Small intestine (tissue), 16 donors: ENCODE results near the gene CD300A. TPM values are rescaled to one million over a fixed set of nuclear protein-coding genes. Genes with fewer than 3 reads are reported as not detected.
A peak's percentile ranks its signal among the peaks of the same experiment; 100 is the strongest.

Experiments used
- DNase-seq, 2 donors: peaks; one replicate each; pipeline versions ENCODE4 v3.0.0 to v3.0.0-alpha.2; 2013
- FAIRE-seq: peaks from 2 replicates; lab custom pipeline; 2012; peaks lifted over from hg19 to GRCh38; lab: Jason Lieb, UNC
- H3K27ac ChIP-seq, 3 donors: one replicate each; pipeline ENCODE4 v1.5.1; 2013; ENCODE audit warnings: low read length in 2 of 3, mild to moderate bottlenecking in 2 of 3, control low read depth in 1 of 3, inconsistent platforms in 1 of 3, low read depth in 1 of 3, moderate library complexity in 1 of 3
- H3K27me3 ChIP-seq, 3 donors: one replicate each; pipeline ENCODE4 v1.6.1; 2013; ENCODE audit warnings: low read length in 3 of 3, inconsistent platforms in 1 of 3; ENCODE audit not compliant: control insufficient read depth in 3 of 3, insufficient read depth in 3 of 3
- H3K36me3 ChIP-seq, 3 donors: one replicate each; pipeline ENCODE4 v1.6.1; 2013; ENCODE audit warnings: low read length in 3 of 3, inconsistent platforms in 1 of 3, low read depth in 1 of 3, mild to moderate bottlenecking in 1 of 3, moderate library complexity in 1 of 3; ENCODE audit not compliant: control insufficient read depth in 3 of 3, insufficient read depth in 2 of 3
- H3K4me1 ChIP-seq, 3 donors: one replicate each; pipeline ENCODE4 v1.6.1; 2013; ENCODE audit warnings: low read length in 2 of 3, inconsistent platforms in 1 of 3, low read depth in 1 of 3, mild to moderate bottlenecking in 1 of 3, moderate library complexity in 1 of 3; ENCODE audit not compliant: control insufficient read depth in 3 of 3, insufficient read depth in 2 of 3
- H3K4me3 ChIP-seq, 3 donors: one replicate each; pipeline ENCODE4 v1.5.1; 2013; ENCODE audit warnings: low read length in 3 of 3, control low read depth in 1 of 3, inconsistent platforms in 1 of 3, low read depth in 1 of 3, mild to moderate bottlenecking in 1 of 3, moderate library complexity in 1 of 3
- H3K9me3 ChIP-seq, 2 donors: one replicate each; pipeline ENCODE4 v1.6.1; 2013; ENCODE audit warnings: low read depth in 1 of 2, low read length in 1 of 2; ENCODE audit not compliant: control insufficient read depth in 2 of 2, insufficient read depth in 1 of 2
- WGBS, 3 donors: extraction: QIAGEN DNeasy Blood & Tissue Kit; methylation state at CpG; one replicate each; pipeline ENCODE4 v1.1.7; 2013; 5-methylcytosine and 5-hydroxymethylcytosine counted together
- long read RNA-seq, 10 donors: transcript quantifications; one replicate each; lab custom pipeline, GENCODE V29; 2026
- polyA plus RNA-seq, 4 donors: library from polyadenylated mRNA; stranded (reverse) in 3 of 4; unstranded in 1 of 4; fragments of 200-250 nt in 3 of 4; fragments of 120-200 nt in 1 of 4; gene quantifications; one replicate each; pipeline versions ENCODE4 v1.2.1 to v1.2.3, GENCODE V29; 2013
- donor health status: healthy with polysubstance abuse.
- donor health status: control.
- donor health status: control.
- donor health status: Bipolar disorder and iron deficiency.
- donor health status: healthy.

CD300A gene
- polyA plus RNA-seq = 1 to 10 TPM; 1.1 to 5.9 (median 5.4) TPM
- long read RNA-seq, donor 1 = 0 reads
- long read RNA-seq, donor 2, partial matches to known transcripts = 0 of 3 reads
- long read RNA-seq, donor 2, other reads (novel, unspliced or antisense) = 0 of 3 reads
- long read RNA-seq, donor 3 = 0 reads
- long read RNA-seq, donor 4 = 0 reads
- long read RNA-seq, donor 5 = 0 reads
- long read RNA-seq, donor 6, partial matches to known transcripts = 0 of 2 reads
- long read RNA-seq, donor 6, other reads (novel, unspliced or antisense) = 0 of 2 reads
- long read RNA-seq, donor 7 = 0 reads
- long read RNA-seq, donor 8 = 0 reads
- long read RNA-seq, donor 9 = 0 reads
- long read RNA-seq, donor 10, partial matches to known transcripts = 0 of 4 reads
- long read RNA-seq, donor 10, other reads (novel, unspliced or antisense) = 0 of 4 reads

DNA sequence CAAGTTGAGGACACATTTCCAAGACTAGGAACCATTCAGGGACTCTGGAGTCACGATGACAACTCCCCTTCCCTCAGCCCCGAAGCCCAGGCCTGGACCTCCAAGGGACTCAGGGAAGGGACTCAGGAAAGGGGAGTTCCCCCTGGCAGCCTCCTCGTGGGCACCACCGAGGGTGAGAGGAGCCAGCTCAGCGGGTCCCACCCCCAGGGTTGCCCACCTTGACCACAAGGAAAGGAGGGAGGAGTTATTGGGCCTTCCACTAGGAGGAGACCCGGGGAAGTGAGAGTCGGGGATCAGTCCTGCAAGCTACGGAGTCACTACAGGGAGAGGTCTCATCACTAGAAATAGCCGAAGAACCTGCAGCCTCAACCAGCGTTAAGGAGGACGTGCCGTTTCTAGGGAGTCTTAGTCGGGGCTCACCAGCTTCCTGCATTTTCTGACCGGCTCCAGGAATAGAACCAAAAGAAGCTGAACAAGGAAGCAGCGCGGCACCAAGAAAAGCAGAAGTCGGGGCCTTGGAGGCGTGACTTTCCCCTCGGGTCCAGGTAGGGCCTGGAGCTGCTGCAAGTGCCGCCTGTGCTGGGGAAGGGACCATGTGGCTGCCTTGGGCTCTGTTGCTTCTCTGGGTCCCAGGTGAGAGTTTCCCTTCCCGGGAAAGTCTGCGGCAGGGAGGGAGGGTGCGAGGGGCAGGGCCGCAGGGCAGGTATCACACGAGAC, at the start of gene CD300A:
TSS of gene CD300A (plus strand) at position 524 of the 717 bp plus-strand sequence. CDS start at position 594, 70 bp downstream.
- H3K27ac ChIP-seq = peak within 1 kb of the TSS in 2 of 3 donors; percentile 47 to 61
- peaks cover 0 to 20% (median 0%) of the 10 kb centered on the region in 3 donors for H3K4me1 ChIP-seq
- DNase-seq (peak in 1 of 2 donors; percentile 53), FAIRE-seq (no peak)
- peaks cover 0 to 8% (median 3%) of the 10 kb centered on the region in 3 donors for H3K27me3 ChIP-seq
- H3K9me3 ChIP-seq = no peaks in the 10 kb centered on the region
- no peaks in the 10 kb centered on the region for H3K36me3 ChIP-seq
- peak within 1 kb of the TSS; percentile 12 to 28 (median 23) for H3K4me3 ChIP-seq
- WGBS, 3 donors = 17 to 27% (median 21%) methylated on average over 25 of the region's 25 CpGs

DNA sequence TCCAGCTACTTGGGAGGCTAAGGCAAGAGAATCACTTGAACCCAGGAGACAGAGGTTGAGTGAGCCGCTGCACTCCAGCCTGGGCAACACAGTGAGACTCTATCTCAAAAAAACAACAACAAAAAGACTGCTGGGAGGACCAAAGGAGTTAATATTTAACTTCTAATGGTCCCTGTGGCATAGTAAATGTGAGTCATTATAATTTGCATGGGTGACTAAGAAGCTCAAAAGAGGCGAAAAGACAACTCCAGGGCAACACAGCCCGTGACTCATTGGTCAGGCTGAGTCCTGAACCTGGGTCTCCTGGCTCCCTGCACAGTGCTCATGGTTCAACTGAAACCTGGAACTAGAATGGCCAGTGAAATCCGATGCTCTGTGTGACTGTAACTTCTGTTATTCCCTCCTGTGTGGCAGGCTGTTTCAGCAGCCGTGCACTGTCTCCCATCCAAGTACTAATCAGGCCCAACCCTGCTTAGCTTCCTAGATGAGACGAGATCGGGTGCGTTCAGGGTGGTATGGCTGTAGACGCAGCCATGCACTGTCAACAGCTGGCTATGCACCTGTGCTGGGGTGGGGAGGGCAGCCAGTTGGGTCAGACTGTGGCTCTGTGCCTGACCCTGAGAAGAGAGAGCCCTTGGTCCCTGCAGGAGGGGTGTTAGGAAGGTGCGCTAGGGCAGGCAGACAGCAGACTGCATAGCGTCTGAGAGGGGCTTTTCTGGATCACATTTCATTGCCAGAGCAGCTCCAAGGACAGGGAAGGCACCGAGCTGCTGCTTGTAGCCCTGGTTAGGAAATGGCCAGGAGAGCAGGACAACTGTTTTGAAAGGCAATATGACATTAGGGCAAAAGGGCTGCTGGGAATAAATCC, 49.0 kb upstream of the CD300A start:
- H3K36me3 ChIP-seq = no peaks in the 10 kb centered on the region
- peaks cover 0 to 22% (median 7%) of the 10 kb centered on the region in 3 donors for H3K4me1 ChIP-seq
- H3K4me3 ChIP-seq = no peak overlapping the region
- H3K9me3 ChIP-seq = no peaks in the 10 kb centered on the region
- H3K27ac ChIP-seq = peak overlapping the region in 2 of 3 donors; percentile 63 to 68
- 24 to 57% (median 38%) methylated on average over 12 of the region's 12 CpGs for WGBS, 3 donors
- FAIRE-seq (no peak), DNase-seq (peak; percentile 57 to 94)
- H3K27me3 ChIP-seq = no peaks in the 10 kb centered on the region

DNA sequence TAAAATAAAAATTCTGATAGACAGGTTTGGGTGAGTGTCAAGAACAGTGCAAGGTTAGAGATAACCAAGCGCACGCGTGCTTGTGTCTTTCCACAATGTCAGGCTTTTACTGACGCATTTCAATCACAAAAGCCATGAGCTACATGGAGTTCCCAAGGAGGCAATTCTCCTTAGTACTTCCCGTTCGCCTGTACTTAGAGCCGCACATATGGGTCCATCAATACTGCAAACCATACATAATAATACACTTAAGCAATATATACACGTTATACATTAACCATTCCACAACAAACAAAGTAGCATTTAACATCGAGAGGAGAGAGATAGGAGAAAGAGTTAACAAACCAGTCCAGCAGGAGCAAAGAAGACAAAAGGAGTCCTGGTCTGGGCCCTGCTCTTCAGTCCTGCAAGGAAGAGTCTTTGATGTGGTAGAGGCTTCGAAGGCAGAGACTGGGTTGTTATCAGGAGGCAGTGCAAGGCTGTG, 46.5 kb upstream of the CD300A start:
- Histone ChIP-seq H3K4me1 (peaks cover 0 to 29% (median 9%) of the 10 kb centered on the region in 3 donors), H3K9me3 (peaks cover 0 to 5% of the 10 kb centered on the region in 2 donors)
- peak; percentile 68 to 85 for DNase-seq

DNA sequence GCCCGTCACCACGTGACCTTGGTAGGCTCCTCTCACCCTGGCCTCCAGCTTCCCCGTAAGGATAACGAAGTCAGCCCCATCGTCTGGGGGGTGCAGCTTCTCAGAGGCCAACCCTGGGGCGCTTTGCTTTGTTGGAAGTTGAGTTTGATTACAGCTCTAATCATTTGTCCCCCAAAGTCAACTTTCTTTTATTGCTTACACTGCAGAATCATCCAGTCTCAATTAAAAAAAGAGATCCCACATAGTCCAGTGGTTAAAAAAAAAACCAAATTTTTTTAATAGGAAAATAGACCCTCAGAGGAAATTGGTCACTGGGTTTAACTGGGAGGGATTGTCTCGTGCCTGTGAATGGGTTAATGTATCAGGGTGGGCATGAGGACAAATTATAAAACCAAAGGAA, 42.3 kb upstream of the CD300A start:
- FAIRE-seq (no peak), DNase-seq (no peak)
- WGBS, 3 donors = 88 to 92% (median 91%) methylated on average over 7 of the region's 7 CpGs
- H3K36me3 ChIP-seq = peaks cover 0 to 5% (median 0%) of the 10 kb centered on the region in 3 donors
- no peak overlapping the region for H3K4me3 ChIP-seq
- H3K27me3 ChIP-seq = no peaks in the 10 kb centered on the region
- H3K27ac ChIP-seq = no peak overlapping the region
- peaks cover 0 to 50% (median 13%) of the 10 kb centered on the region in 3 donors for H3K4me1 ChIP-seq
- peaks cover 0 to 5% of the 10 kb centered on the region in 2 donors for H3K9me3 ChIP-seq

More for the DNA sequence above, 46.5 kb upstream of the CD300A start:
- 16 to 68% (median 36%) methylated on average over 10 of the region's 10 CpGs for WGBS, 3 donors
- Histone ChIP-seq H3K36me3 (no peaks in the 10 kb centered on the region), H3K27me3 (no peaks in the 10 kb centered on the region), H3K27ac (peak overlapping the region in 2 of 3 donors; percentile 42 to 52), H3K4me3 (no peak overlapping the region)
- no peak for FAIRE-seq

DNA sequence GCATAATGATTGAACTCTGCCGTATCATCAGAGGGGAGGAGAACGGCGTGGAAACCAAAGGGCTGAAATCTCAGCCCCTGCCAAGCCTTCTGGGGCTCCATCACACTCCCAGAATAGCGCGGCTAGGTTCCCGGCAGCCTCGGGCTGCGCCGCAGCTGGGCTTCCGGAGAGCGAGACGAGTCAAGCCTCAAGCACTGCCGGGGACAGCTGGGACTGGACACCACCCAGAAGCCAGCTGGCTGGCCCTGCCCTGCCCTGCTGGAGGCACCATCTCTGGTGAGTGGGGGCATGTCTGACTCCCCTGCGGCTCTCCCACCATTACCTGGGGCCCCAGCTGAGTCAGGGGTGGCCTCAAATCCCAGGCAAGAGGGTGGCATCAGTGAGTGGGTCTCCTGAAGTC, 41.8 kb upstream of the CD300A start:
- no peak for FAIRE-seq
- H3K36me3 ChIP-seq = peaks cover 0 to 5% (median 0%) of the 10 kb centered on the region in 3 donors
- H3K9me3 ChIP-seq = peaks cover 0 to 5% of the 10 kb centered on the region in 2 donors
- H3K4me1 ChIP-seq = peaks cover 0 to 55% (median 13%) of the 10 kb centered on the region in 3 donors
- 81 to 82% (median 81%) methylated on average over 14 of the region's 14 CpGs for WGBS, 3 donors
- no peak overlapping the region for H3K4me3 ChIP-seq
- H3K27ac ChIP-seq = no peak overlapping the region
- no peaks in the 10 kb centered on the region for H3K27me3 ChIP-seq
- DNase-seq = no peak

DNA sequence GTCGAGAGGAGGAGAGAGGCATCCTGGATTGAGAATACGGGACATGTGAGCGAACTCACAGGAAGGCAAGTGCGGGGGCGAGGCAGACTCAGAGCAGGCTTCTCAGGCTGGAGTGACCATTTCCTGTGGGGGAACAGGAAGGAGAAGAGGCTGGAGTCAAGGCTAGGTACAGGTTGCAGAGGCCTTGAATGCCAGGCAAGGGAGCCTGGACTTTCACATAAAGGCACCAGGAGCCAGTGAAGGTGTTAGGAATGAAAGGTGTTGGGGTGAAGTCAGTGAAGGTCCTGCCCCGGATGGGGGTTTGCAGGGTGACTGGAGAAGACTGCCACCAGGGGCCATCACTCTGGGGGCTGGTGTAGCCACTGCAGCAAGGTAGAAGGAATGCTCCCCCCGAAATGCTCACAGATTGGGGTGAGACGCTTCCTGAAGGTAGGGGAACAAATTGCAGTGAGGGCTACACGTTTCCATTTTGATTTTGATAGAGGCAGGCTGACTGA, 39.8 kb upstream of the CD300A start:
- no peak overlapping the region for H3K4me3 ChIP-seq
- no peak for DNase-seq
- H3K4me1 ChIP-seq = peaks cover 0 to 64% (median 13%) of the 10 kb centered on the region in 3 donors
- H3K9me3 ChIP-seq = peaks cover 0 to 5% of the 10 kb centered on the region in 2 donors
- peaks cover 0 to 5% (median 0%) of the 10 kb centered on the region in 3 donors for H3K36me3 ChIP-seq
- WGBS, 3 donors = 71 to 78% (median 73%) methylated on average over 9 of the region's 9 CpGs
- H3K27ac ChIP-seq = peak overlapping the region in 1 of 3 donors; percentile 95
- peaks cover 0 to 3% (median 0%) of the 10 kb centered on the region in 3 donors for H3K27me3 ChIP-seq
- FAIRE-seq = no peak

DNA sequence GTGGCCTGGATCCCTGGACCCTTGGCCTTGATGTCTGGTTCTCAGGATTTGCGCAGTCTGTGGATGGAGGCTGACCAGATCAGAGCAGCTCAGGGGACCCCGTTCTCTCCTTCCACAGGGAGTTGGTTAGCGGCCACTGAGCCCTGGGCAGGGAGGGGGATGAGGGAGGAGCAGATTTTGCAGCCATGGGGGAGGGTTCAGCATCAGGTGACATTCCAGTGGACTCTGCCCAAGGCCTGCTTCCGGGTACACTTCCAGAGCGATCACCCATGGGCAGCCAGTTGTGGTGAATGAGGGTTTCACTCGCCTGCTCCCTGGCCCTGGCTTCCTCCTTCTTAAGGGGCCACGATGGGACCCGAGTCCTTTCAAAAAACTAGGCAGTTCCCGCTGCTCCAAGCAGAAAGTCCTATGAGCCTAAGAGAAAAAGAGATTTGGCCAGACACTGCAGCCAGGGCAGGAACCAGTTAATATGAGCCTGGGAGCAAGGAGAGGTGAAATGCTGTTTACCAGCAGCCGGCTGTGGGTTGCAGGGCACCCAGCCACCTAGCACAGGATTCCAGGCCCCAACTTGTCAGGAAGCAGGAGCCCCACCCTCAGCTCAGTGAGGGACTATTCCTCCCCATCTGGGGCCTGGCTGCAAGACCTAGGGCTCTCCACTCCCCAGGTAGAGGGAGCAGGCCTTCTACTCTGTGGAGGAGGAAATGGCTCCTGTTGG, 39.2 kb upstream of the CD300A start:
- DNase-seq (peak; percentile 92 to 93), FAIRE-seq (no peak)
- H3K9me3 ChIP-seq = peaks cover 0 to 5% of the 10 kb centered on the region in 2 donors
- peaks cover 0 to 64% (median 13%) of the 10 kb centered on the region in 3 donors for H3K4me1 ChIP-seq
- H3K4me3 ChIP-seq = no peak overlapping the region
- H3K27ac ChIP-seq = peak overlapping the region; percentile 88 to 95 (median 90)
- peaks cover 0 to 3% (median 0%) of the 10 kb centered on the region in 3 donors for H3K27me3 ChIP-seq
- 21 to 53% (median 36%) methylated on average over 10 of the region's 10 CpGs for WGBS, 3 donors
- peaks cover 0 to 5% (median 0%) of the 10 kb centered on the region in 3 donors for H3K36me3 ChIP-seq
